ENCODE results near the gene FYB1. TPM values are rescaled to one million over a fixed set of nuclear protein-coding genes. Genes with fewer than 3 reads are reported as not detected.

FYB1 gene
- polyA plus RNA-seq, 6 donors from 2014 or later: 1.4 to 4.1 (median 2.0) TPM

GRCh38 chr5:39195198-39195826 lies 24.1 kb downstream of the FYB1 start:
- ATAC-seq (ENCODE audit: low read depth in 2 of 2) (no peak), DNase-seq (no peak)
- Mint-ChIP-seq H3K9me3 (no peaks in the 10 kb centered on the region), H3K4me3 (no peak overlapping the region), H3K27ac (peak overlapping the region in 1 of 6 donors; percentile 2), H3K36me3 (no peaks in the 10 kb centered on the region), H3K4me1 (peaks cover 11 to 15% (median 14%) of the 10 kb centered on the region in 3 donors), H3K27me3 (peaks cover 0 to 11% (median 7%) of the 10 kb centered on the region in 3 donors)

- Mint-ChIP-seq H3K36me3 (no peaks in the 10 kb centered on the region), H3K27ac (peak overlapping the region in 2 of 6 donors; percentile 2 to 56), H3K4me1 (peaks cover 11 to 22% (median 18%) of the 10 kb centered on the region in 3 donors), H3K27me3 (peaks cover 0 to 11% (median 7%) of the 10 kb centered on the region in 3 donors), H3K9me3 (no peaks in the 10 kb centered on the region), H3K4me3 (no peak overlapping the region)
- DNase-seq (no peak), ATAC-seq (ENCODE audit: low read depth in 2 of 2) (no peak)
Measured at GRCh38 chr5:39194466-39195136, 24.8 kb downstream of the FYB1 start.

- ATAC-seq (ENCODE audit: low read depth in 2 of 2) (no peak), DNase-seq (no peak)
- H3K4me3 Mint-ChIP-seq: no peak overlapping the region
- H3K27me3 Mint-ChIP-seq: peaks cover 0 to 11% (median 7%) of the 10 kb centered on the region in 3 donors
- no peaks in the 10 kb centered on the region for H3K9me3 Mint-ChIP-seq
- H3K36me3 Mint-ChIP-seq: no peaks in the 10 kb centered on the region
- H3K27ac Mint-ChIP-seq: peak overlapping the region in 2 of 6 donors; percentile 69 to 71
- peaks cover 15 to 30% (median 26%) of the 10 kb centered on the region in 3 donors for H3K4me1 Mint-ChIP-seq
Measured at GRCh38 chr5:39193553-39194465, 25.6 kb downstream of the FYB1 start.

- Mint-ChIP-seq H3K27ac (peak overlapping the region in 1 of 6 donors; percentile 44), H3K4me1 (peaks cover 18 to 42% (median 38%) of the 10 kb centered on the region in 3 donors)
Measured at GRCh38 chr5:39192450-39193160, 26.8 kb downstream of the FYB1 start.

GRCh38 chr5:39191216-39191615 lies 28.1 kb downstream of the FYB1 start:
- DNase-seq (no peak), ATAC-seq (ENCODE audit: low read depth in 2 of 2) (no peak)
- Mint-ChIP-seq H3K36me3 (no peaks in the 10 kb centered on the region), H3K4me1 (peaks cover 19 to 47% (median 41%) of the 10 kb centered on the region in 3 donors), H3K27ac (peak overlapping the region in 1 of 6 donors; percentile 71), H3K9me3 (no peaks in the 10 kb centered on the region), H3K4me3 (peak overlapping the region in 5 of 8 donors; percentile 23 to 69 (median 40)), H3K27me3 (peaks cover 0 to 11% (median 7%) of the 10 kb centered on the region in 3 donors)

More at GRCh38 chr5:39192450-39193160, 26.8 kb downstream of the FYB1 start:
- ATAC-seq (ENCODE audit: low read depth in 2 of 2) (no peak), DNase-seq (no peak)
- peaks cover 0 to 11% (median 7%) of the 10 kb centered on the region in 3 donors for H3K27me3 Mint-ChIP-seq
- no peak overlapping the region for H3K4me3 Mint-ChIP-seq
- H3K9me3 Mint-ChIP-seq: no peaks in the 10 kb centered on the region
- no peaks in the 10 kb centered on the region for H3K36me3 Mint-ChIP-seq

- H3K27me3 Mint-ChIP-seq: peaks cover 0 to 11% (median 7%) of the 10 kb centered on the region in 3 donors
- peak overlapping the region in 2 of 6 donors; percentile 69 to 80 for H3K27ac Mint-ChIP-seq
- no peaks in the 10 kb centered on the region for H3K9me3 Mint-ChIP-seq
- ATAC-seq (ENCODE audit: low read depth in 2 of 2): peak in 1 of 2 donors; percentile 30
- H3K4me1 Mint-ChIP-seq: peaks cover 19 to 47% (median 41%) of the 10 kb centered on the region in 3 donors
- peak overlapping the region in 5 of 8 donors; percentile 10 to 44 (median 25) for H3K4me3 Mint-ChIP-seq
- H3K36me3 Mint-ChIP-seq: no peaks in the 10 kb centered on the region
- DNase-seq: no peak
Measured at GRCh38 chr5:39190311-39191102, 28.9 kb downstream of the FYB1 start.

GRCh38 chr5:39189292-39189955 lies 29.9 kb downstream of the FYB1 start:
- Mint-ChIP-seq H3K4me3 (peak overlapping the region in 1 of 8 donors; percentile 44), H3K27ac (no peak overlapping the region), H3K27me3 (peaks cover 0 to 8% (median 0%) of the 10 kb centered on the region in 3 donors), H3K4me1 (peaks cover 19 to 47% (median 41%) of the 10 kb centered on the region in 3 donors), H3K36me3 (no peaks in the 10 kb centered on the region), H3K9me3 (no peaks in the 10 kb centered on the region)
- ATAC-seq (ENCODE audit: low read depth in 2 of 2) (no peak), DNase-seq (no peak)

GRCh38 chr5:39187831-39188731 lies 31.3 kb downstream of the FYB1 start:
- peak overlapping the region in 2 of 6 donors; percentile 27 to 74 for H3K27ac Mint-ChIP-seq
- peaks cover 19 to 47% (median 41%) of the 10 kb centered on the region in 3 donors for H3K4me1 Mint-ChIP-seq
- no peak for DNase-seq
- peak overlapping the region in 2 of 8 donors; percentile 59 to 80 for H3K4me3 Mint-ChIP-seq
- H3K9me3 Mint-ChIP-seq: no peaks in the 10 kb centered on the region
- no peaks in the 10 kb centered on the region for H3K27me3 Mint-ChIP-seq
- no peak for ATAC-seq (ENCODE audit: low read depth in 2 of 2)
- no peaks in the 10 kb centered on the region for H3K36me3 Mint-ChIP-seq

- Mint-ChIP-seq H3K4me3 (no peak overlapping the region), H3K27me3 (no peaks in the 10 kb centered on the region), H3K27ac (peak overlapping the region in 1 of 6 donors; percentile 35), H3K36me3 (no peaks in the 10 kb centered on the region), H3K4me1 (peaks cover 21 to 50% (median 45%) of the 10 kb centered on the region in 3 donors), H3K9me3 (no peaks in the 10 kb centered on the region)
- DNase-seq (no peak), ATAC-seq (ENCODE audit: low read depth in 2 of 2) (no peak)
Measured at GRCh38 chr5:39186722-39187539, 32.4 kb downstream of the FYB1 start.

- Mint-ChIP-seq H3K27me3 (no peaks in the 10 kb centered on the region), H3K4me3 (no peak overlapping the region), H3K4me1 (peaks cover 20 to 50% (median 43%) of the 10 kb centered on the region in 3 donors), H3K9me3 (no peaks in the 10 kb centered on the region), H3K36me3 (no peaks in the 10 kb centered on the region), H3K27ac (peak overlapping the region in 1 of 6 donors; percentile 80)
- DNase-seq: no peak
- ATAC-seq (ENCODE audit: low read depth in 2 of 2): no peak
Measured at GRCh38 chr5:39186289-39186688, 33.1 kb downstream of the FYB1 start.
